NB4 (cell line): ENCODE measurements around the gene ITGB4.

Source experiments
- POLR2A ChIP-seq: IDR thresholded peaks from 2 replicates; pipeline ENCODE4 v1.6.1; 2011; ENCODE audit warnings: mild to moderate bottlenecking; ENCODE audit not compliant: insufficient read length; ENCODE audit errors: extremely low read depth
- TF ChIP-seq, protein P1 (sequence below): IDR thresholded peaks from one replicate; pipeline ENCODE4 v1.5.1; 2012; ENCODE audit warnings: low read depth, low read length

DNA sequence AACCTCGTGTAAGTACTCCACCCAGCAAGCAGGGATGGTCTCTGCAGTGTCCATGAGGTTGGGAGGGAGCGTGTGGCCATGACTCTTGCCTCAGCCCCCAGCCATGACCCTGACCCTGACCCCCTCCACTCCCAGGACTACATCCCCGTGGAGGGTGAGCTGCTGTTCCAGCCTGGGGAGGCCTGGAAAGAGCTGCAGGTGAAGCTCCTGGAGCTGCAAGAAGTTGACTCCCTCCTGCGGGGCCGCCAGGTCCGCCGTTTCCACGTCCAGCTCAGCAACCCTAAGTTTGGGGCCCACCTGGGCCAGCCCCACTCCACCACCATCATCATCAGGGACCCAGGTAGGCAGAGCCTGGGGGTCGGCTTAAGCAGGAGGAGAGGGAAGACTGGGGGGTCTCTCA is 27.4 kb downstream of the ITGB4 start:
- TF ChIP-seq, protein P1, sequence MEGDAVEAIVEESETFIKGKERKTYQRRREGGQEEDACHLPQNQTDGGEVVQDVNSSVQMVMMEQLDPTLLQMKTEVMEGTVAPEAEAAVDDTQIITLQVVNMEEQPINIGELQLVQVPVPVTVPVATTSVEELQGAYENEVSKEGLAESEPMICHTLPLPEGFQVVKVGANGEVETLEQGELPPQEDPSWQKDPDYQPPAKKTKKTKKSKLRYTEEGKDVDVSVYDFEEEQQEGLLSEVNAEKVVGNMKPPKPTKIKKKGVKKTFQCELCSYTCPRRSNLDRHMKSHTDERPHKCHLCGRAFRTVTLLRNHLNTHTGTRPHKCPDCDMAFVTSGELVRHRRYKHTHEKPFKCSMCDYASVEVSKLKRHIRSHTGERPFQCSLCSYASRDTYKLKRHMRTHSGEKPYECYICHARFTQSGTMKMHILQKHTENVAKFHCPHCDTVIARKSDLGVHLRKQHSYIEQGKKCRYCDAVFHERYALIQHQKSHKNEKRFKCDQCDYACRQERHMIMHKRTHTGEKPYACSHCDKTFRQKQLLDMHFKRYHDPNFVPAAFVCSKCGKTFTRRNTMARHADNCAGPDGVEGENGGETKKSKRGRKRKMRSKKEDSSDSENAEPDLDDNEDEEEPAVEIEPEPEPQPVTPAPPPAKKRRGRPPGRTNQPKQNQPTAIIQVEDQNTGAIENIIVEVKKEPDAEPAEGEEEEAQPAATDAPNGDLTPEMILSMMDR: no peak
- TF ChIP-seq POLR2A: no peak
